ENCODE measurements around the gene OR3A2.

DNA sequence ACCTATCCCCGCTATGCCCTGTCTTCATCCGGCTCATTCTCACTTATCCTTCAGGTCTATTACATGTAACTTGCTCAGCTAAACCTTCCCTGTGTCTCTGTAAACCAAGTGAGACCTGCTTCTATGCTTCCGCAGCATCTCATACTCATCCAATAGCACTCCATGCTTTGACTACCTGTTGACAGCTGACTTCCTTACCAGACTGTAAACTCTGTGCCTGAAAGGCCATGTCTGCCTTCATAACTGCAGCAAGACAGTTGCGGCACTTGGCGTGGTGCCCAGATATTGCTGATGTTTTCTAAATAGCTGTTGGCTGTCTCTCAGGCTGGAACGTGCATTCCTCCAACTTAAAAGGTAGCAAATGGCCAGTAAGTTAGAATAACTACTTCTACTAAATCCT, 13.9 kb upstream of the OR3A2 start:
- TF ChIP-seq, protein P1, sequence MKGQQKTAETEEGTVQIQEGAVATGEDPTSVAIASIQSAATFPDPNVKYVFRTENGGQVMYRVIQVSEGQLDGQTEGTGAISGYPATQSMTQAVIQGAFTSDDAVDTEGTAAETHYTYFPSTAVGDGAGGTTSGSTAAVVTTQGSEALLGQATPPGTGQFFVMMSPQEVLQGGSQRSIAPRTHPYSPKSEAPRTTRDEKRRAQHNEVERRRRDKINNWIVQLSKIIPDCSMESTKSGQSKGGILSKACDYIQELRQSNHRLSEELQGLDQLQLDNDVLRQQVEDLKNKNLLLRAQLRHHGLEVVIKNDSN (IDR thresholded peaks at IDR 0.05), result no peak
- TF ChIP-seq NFIC (IDR thresholded peaks at IDR 0.05), result no peak
- TF ChIP-seq EP300 (IDR thresholded peaks at IDR 0.05; ENCODE audit: borderline replicate concordance), result no peak
- TF ChIP-seq CREB1 (IDR thresholded peaks at IDR 0.05; ENCODE audit: low read depth), result no peak
- no peak for TF ChIP-seq RAD21 (IDR thresholded peaks at IDR 0.05; ENCODE audit: low read depth)
- no peak for TF ChIP-seq TAF1 (IDR thresholded peaks at IDR 0.05; ENCODE audit: low read depth)
- no peak for TF ChIP-seq CEBPB (IDR thresholded peaks at IDR 0.05)
- no peak for TF ChIP-seq FOXM1 (IDR thresholded peaks at IDR 0.05; ENCODE audit: borderline replicate concordance, low read depth)
- TF ChIP-seq, protein P2, sequence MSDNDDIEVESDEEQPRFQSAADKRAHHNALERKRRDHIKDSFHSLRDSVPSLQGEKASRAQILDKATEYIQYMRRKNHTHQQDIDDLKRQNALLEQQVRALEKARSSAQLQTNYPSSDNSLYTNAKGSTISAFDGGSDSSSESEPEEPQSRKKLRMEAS (IDR thresholded peaks at IDR 0.05), result no peak
- TF ChIP-seq YY1 (IDR thresholded peaks at IDR 0.05; ENCODE audit: low read depth), result no peak
- TF ChIP-seq, protein P3, sequence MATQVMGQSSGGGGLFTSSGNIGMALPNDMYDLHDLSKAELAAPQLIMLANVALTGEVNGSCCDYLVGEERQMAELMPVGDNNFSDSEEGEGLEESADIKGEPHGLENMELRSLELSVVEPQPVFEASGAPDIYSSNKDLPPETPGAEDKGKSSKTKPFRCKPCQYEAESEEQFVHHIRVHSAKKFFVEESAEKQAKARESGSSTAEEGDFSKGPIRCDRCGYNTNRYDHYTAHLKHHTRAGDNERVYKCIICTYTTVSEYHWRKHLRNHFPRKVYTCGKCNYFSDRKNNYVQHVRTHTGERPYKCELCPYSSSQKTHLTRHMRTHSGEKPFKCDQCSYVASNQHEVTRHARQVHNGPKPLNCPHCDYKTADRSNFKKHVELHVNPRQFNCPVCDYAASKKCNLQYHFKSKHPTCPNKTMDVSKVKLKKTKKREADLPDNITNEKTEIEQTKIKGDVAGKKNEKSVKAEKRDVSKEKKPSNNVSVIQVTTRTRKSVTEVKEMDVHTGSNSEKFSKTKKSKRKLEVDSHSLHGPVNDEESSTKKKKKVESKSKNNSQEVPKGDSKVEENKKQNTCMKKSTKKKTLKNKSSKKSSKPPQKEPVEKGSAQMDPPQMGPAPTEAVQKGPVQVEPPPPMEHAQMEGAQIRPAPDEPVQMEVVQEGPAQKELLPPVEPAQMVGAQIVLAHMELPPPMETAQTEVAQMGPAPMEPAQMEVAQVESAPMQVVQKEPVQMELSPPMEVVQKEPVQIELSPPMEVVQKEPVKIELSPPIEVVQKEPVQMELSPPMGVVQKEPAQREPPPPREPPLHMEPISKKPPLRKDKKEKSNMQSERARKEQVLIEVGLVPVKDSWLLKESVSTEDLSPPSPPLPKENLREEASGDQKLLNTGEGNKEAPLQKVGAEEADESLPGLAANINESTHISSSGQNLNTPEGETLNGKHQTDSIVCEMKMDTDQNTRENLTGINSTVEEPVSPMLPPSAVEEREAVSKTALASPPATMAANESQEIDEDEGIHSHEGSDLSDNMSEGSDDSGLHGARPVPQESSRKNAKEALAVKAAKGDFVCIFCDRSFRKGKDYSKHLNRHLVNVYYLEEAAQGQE (IDR thresholded peaks at IDR 0.05; ENCODE audit: low read depth), result no peak
- TF ChIP-seq ZBTB7A (IDR thresholded peaks at IDR 0.05; ENCODE audit: low read depth), result no peak
- TF ChIP-seq EGR1 (IDR thresholded peaks at IDR 0.05), result no peak
- TF ChIP-seq TCF12 (IDR thresholded peaks at IDR 0.05; ENCODE audit: low read depth), result no peak
